NOMO-1 treated with dmso at 0.1 percent for 144 hours (cell line): Measurements from ENCODE around the gene ERC2.

Experiments used
- DNase-seq: peaks from one replicate; lab custom pipeline; 2025; ENCODE audit not compliant: unreplicated experiment; lab: John Stamatoyannopoulos, UW

ERC2 gene

GRCh38 chr3:55946574-55947160 lies 521.6 kb downstream of the ERC2 start:
- DNase-seq: no peak

- DNase-seq: no peak
Measured at GRCh38 chr3:55942868-55943267, 525.4 kb downstream of the ERC2 start.

GRCh38 chr3:55939287-55939686 lies 529.0 kb downstream of the ERC2 start:
- no peak for DNase-seq

GRCh38 chr3:55937301-55937700 lies 531.0 kb downstream of the ERC2 start:
- DNase-seq: no peak

GRCh38 chr3:55936549-55937052 lies 531.7 kb downstream of the ERC2 start:
- DNase-seq: no peak

- no peak for DNase-seq
Measured at GRCh38 chr3:55935241-55935640, 533.0 kb downstream of the ERC2 start.

- no peak for DNase-seq
Measured at GRCh38 chr3:55934771-55935170, 533.5 kb downstream of the ERC2 start.

GRCh38 chr3:55929154-55929869 lies 539.0 kb downstream of the ERC2 start:
- no peak for DNase-seq

GRCh38 chr3:55923626-55924025 lies 544.6 kb downstream of the ERC2 start:
- DNase-seq: no peak

GRCh38 chr3:55923207-55923606 lies 545.1 kb downstream of the ERC2 start:
- DNase-seq: no peak

GRCh38 chr3:55912880-55913279 lies 555.4 kb downstream of the ERC2 start:
- DNase-seq: no peak

GRCh38 chr3:55911266-55911665 lies 557.0 kb downstream of the ERC2 start:
- no peak for DNase-seq

GRCh38 chr3:55910543-55910942 lies 557.7 kb downstream of the ERC2 start:
- no peak for DNase-seq

GRCh38 chr3:55909373-55909772 lies 558.9 kb downstream of the ERC2 start:
- no peak for DNase-seq

GRCh38 chr3:55907616-55908015 lies 560.7 kb downstream of the ERC2 start:
- no peak for DNase-seq

GRCh38 chr3:55906896-55907295 lies 561.4 kb downstream of the ERC2 start:
- no peak for DNase-seq

GRCh38 chr3:55904716-55905115 lies 563.6 kb downstream of the ERC2 start:
- no peak for DNase-seq

- no peak for DNase-seq
Measured at GRCh38 chr3:55903680-55904079, 564.6 kb downstream of the ERC2 start.

- DNase-seq: no peak
Measured at GRCh38 chr3:55902221-55902900, 565.9 kb downstream of the ERC2 start.

GRCh38 chr3:55899887-55900286 lies 568.4 kb downstream of the ERC2 start:
- DNase-seq: no peak

GRCh38 chr3:55897573-55898224 lies 570.6 kb downstream of the ERC2 start:
- no peak for DNase-seq
